Right lobe of liver (tissue), 6 donors: ENCODE measurements around the gene SRD5A1. TPM values are rescaled to one million over a fixed set of nuclear protein-coding genes. Genes with fewer than 3 reads are reported as not detected.

Source experiments
- ATAC-seq, 4 donors: fragments of 200-7000 bp; cut with Tn5 transposase; one replicate each; pipeline ENCODE4 v1.9.1; 2020; ENCODE audit warnings: mild to moderate bottlenecking in 4 of 4, moderate library complexity in 4 of 4
- DNase-seq, 3 donors: peaks; one replicate each; pipeline ENCODE4 v3.0.0-alpha.2; 2020
- H3K27ac ChIP-seq, 3 donors: fragments of 200-600 bp; one replicate each; pipeline ENCODE4 v1.8.0; 2022
- H3K27me3 ChIP-seq, 2 donors: fragments of 200-600 bp; one replicate each; pipeline ENCODE4 v1.8.0; 2022
- H3K36me3 ChIP-seq, 4 donors: fragments of 200-600 bp; sonication (generic) in 1 of 4; one replicate each; pipeline versions ENCODE4 v1.5.1 to v1.8.0; 2017 to 2022; ENCODE audit warnings: control low read depth in 1 of 4
- H3K4me1 ChIP-seq, 4 donors: fragments of 200-600 bp; sonication (generic) in 1 of 4; one replicate each; pipeline versions ENCODE4 v1.5.1 to v1.8.0; 2017 to 2022; ENCODE audit warnings: control low read depth in 1 of 4
- H3K4me3 ChIP-seq, 3 donors: fragments of 200-600 bp; one replicate each; pipeline ENCODE4 v1.8.0; 2022
- H3K9me3 ChIP-seq, 4 donors: fragments of 200-600 bp; sonication (generic) in 1 of 4; one replicate each; pipeline versions ENCODE4 v1.5.1 to v1.8.0; 2017 to 2022; ENCODE audit warnings: control low read depth in 1 of 4
- CTCF ChIP-seq, 4 donors: fragments of 200-600 bp in 3 of 4; fragments of 450-650 bp in 1 of 4; IDR thresholded peaks; one replicate each; pipeline versions ENCODE4 v1.5.1 to v1.8.0; 2016 to 2022; ENCODE audit warnings: antibody characterized with exemption in 4 of 4, mild to moderate bottlenecking in 2 of 4
- POLR2A ChIP-seq: fragments of 450-650 bp; IDR thresholded peaks from one replicate; pipeline ENCODE4 v1.6.1; 2017; ENCODE audit warnings: antibody characterized with exemption, mild to moderate bottlenecking
- WGBS: methylation state at CpG from one replicate; pipeline ENCODE4 v1.1.6; 2018; ENCODE audit warnings: low coverage, low lambda C conversion rate; ENCODE audit not compliant: insufficient coverage; ENCODE audit errors: missing lambda C conversion rate; 5-methylcytosine and 5-hydroxymethylcytosine counted together
- intact Hi-C, 2 donors: fragments of 100-400 bp; cut with DNase I; formaldehyde crosslinking; loops; one replicate each; pipeline versions ENCODE4 v1.11.2 to v1.14.1; 2022
- total RNA-seq, 6 experiments: library from RNA; depleted of rRNA in 2 of 6; stranded (reverse); fragments of >200 nt in 2 of 6; fragmentation: NEBNext Ultra II Directional in 3 of 6; extraction: Animal tissue kit (Norgen Biotek cat#: 25700) in 3 of 6; gene quantifications; one replicate each; pipeline versions ENCODE4 v1.1.0 to v1.2.4, GENCODE V29; 2016 to 2023
- donor health status: DM: no; HTN: yes; CAD: no.
- donor health status: DM: no; HTN: no; CAD: no.
- donor health status: DM: no; HTN: no; CAD: no.
- donor health status: DM: no; HTN: yes; CAD: no.
- donor health status: DM: no; HTN: yes; CAD: no.

The SRD5A1 gene
- total RNA-seq, 6 experiments from 2014 or later = 13.5 to 87.6 (median 52.2) TPM

GRCh38 chr5:6673963-6674362 is 40.7 kb downstream of the SRD5A1 start:
- 100% methylated on average over 1 of the region's 1 CpG for WGBS
- TF ChIP-seq POLR2A (no peak), CTCF (IDR thresholded peaks at IDR 0.05) (no peak)
- Histone ChIP-seq H3K4me3 (no peak overlapping the region), H3K9me3 (no peaks in the 10 kb centered on the region), H3K27me3 (no peaks in the 10 kb centered on the region), H3K4me1 (peaks cover 0 to 7% (median 0%) of the 10 kb centered on the region in 4 donors), H3K36me3 (peaks cover 0 to 12% (median 0%) of the 10 kb centered on the region in 4 donors), H3K27ac (no peak overlapping the region)
- no peak for DNase-seq
- intact Hi-C loops = no loop called here
- no peak for ATAC-seq

GRCh38 chr5:6674421-6674820 is 41.2 kb downstream of the SRD5A1 start:
- intact Hi-C loops = no loop called here
- Histone ChIP-seq H3K9me3 (no peaks in the 10 kb centered on the region), H3K4me3 (no peak overlapping the region), H3K36me3 (peaks cover 0 to 11% (median 0%) of the 10 kb centered on the region in 4 donors), H3K4me1 (peaks cover 0 to 7% (median 0%) of the 10 kb centered on the region in 4 donors), H3K27me3 (no peaks in the 10 kb centered on the region), H3K27ac (no peak overlapping the region)
- no peak for DNase-seq
- 94% methylated on average over 3 of the region's 3 CpGs for WGBS
- TF ChIP-seq CTCF (IDR thresholded peaks at IDR 0.05) = no peak
- TF ChIP-seq POLR2A = no peak
- ATAC-seq = no peak

GRCh38 chr5:6674886-6675285 is 41.6 kb downstream of the SRD5A1 start:
- Histone ChIP-seq H3K4me3 (no peak overlapping the region), H3K36me3 (peaks cover 0 to 7% (median 0%) of the 10 kb centered on the region in 4 donors), H3K9me3 (no peaks in the 10 kb centered on the region), H3K4me1 (peaks cover 0 to 7% (median 0%) of the 10 kb centered on the region in 4 donors), H3K27ac (no peak overlapping the region), H3K27me3 (no peaks in the 10 kb centered on the region)
- ATAC-seq (no peak), DNase-seq (no peak)
- WGBS = 100% methylated on average over 3 of the region's 10 CpGs
- TF ChIP-seq CTCF (IDR thresholded peaks at IDR 0.05) (no peak), POLR2A (no peak)
- intact Hi-C loops = no loop called here

- 95% methylated on average over 5 of the region's 5 CpGs for WGBS
- H3K9me3 ChIP-seq = no peaks in the 10 kb centered on the region
- peaks cover 0 to 7% (median 0%) of the 10 kb centered on the region in 4 donors for H3K4me1 ChIP-seq
- DNase-seq (no peak), ATAC-seq (no peak)
- intact Hi-C loops = no loop called here
- no peaks in the 10 kb centered on the region for H3K36me3 ChIP-seq
- H3K27me3 ChIP-seq = no peaks in the 10 kb centered on the region
- TF ChIP-seq POLR2A (no peak), CTCF (IDR thresholded peaks at IDR 0.05) (no peak)
- no peak overlapping the region for H3K27ac ChIP-seq
- no peak overlapping the region for H3K4me3 ChIP-seq
These were observed 42.7 kb downstream of the SRD5A1 start for GRCh38 chr5:6675784-6676491.
